HG02943 (cell line): ENCODE results near the gene TPMT.
"Not testable (repeated sequence)": the region's sequence is repeated elsewhere in the genome, so short reads cannot be mapped to it uniquely, and the experiment has no call there.

Experiments
- ATAC-seq: cut with Tn5 transposase; IDR thresholded peaks from one replicate; pipeline ENCODE4 v1.9.1; 2021; ENCODE audit warnings: mild to moderate bottlenecking, low read depth, moderate library complexity; ENCODE audit not compliant: unreplicated experiment

TPMT gene

DNA sequence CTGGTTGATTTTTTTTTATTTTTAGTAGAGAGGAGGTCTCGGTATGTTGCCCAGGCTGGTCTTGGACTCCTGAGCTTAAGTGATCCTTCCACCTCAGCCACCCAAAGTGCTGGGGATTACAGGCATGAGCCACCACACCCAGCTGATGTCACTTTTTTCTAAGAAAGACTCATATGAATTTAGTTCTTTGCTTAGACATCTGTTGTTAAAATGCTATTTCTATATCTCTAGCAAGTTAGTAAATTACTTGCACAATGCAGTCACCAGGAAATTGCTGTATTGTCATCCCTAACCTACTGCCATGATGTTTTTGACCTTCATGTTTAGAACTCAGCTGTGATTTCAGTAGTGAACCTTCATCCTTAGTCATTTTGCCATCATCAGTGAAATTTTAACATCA is 6.0 kb upstream of the TPMT start:
- ATAC-seq: no peak

DNA sequence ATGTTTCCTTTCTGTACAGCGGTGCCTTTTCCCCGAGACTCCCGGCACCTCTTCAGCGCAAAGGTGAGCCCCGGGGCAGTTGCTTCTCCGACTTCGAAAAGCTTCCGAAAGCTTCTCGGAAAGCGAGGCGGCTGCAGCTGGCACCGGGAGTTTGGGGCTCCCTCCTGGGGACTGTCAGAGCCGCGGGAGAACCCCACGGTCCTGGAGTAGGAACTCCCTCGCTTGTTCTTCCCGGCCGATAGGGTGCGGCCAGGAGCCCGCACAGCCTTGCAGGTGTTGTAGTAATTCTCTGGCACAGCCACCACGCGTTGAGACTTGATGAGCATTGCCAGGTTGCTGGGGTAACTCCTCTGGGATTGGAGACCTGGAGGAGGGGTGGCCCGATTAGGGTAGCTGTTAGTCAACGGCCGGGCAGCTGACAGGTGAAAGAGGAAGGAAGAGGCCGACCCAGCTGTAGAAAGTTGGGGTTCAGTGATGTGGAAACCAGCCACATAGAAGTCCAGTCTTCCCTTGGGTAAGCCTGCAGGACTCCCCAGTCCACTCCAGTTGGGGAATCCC is 1.1 kb upstream of the TPMT start:
- peak; percentile 33 for ATAC-seq

DNA sequence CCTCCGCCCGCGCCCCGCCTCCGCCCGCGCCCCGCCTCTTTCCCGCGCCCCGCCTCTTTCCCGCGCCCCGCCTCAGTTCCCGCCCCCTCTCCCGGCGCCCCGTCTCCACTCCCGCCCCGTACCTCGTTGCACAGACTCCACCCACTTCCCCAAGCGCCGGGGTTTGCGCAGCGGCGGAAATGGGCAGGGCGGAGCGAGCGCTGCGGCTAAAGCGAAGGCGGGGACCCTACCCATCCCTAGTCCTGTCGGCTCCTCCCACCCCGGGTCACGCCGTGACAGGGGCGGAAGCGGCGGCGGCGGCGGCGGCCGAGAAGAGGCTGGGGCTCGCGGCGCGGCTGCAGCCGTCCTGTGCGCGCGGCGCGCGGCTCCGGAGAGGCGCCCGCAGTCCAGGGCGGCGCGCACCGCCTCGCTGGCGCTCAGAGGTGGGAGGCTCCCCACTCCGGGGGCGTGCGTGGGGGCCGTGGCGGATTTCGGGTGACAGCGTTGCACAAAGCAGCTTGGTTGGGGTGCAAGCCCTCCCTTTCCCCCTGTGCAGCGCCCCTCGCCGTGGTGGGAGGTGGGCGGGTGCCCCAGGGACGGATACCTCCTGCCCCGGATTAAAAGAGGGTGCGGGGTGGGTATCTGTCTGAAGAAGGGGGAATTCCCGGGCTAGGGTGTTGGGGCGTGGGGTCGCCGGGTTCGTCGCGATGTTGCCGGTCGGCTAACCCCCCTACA is 430 bp upstream of the TPMT start, which contains the start of gene KDM1B:
KDM1B (plus strand) TSS at position 273 of the 714 bp plus-strand sequence. CDS start 4,474 bp downstream, outside the sequence.
- peak; percentile 91 for ATAC-seq

DNA sequence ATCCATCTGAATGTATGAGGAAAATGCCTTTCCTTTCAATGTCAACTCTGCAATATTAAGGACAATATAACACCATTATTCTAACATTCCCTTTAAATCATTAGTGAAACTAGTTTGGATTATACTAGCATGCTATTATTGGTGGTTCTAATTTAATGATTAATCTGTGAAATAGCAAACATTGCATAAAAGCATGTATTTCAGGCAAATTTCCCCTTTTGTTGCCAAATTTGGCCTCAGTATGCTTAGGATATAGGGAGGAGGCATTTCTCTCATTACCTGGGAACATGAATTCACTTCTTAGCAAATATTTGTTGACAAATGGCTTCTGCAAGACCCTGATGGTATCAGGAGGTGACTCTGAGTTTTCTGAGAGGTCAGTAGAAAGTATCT is 1.6 kb downstream of the TPMT start:
- ATAC-seq: no peak

DNA sequence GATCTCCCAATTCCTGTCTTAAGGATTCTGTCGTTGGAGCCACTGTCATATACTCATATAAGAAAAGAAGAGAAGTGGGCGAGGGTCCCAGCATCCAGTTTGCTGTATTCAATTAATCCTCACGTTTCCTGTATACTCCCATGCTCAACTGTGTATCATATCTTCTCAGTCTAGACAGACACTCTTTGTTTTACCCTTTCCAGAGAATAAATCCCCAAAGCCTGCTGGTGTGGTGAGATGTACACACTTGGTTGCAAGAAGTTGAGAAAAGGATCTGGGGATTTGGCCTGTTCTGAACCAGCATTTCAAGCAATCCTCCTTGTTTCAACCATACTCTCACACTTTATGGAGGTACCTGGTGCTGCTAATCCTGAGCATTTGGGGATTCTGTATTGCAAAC is 3.1 kb downstream of the TPMT start:
- no peak for ATAC-seq

DNA sequence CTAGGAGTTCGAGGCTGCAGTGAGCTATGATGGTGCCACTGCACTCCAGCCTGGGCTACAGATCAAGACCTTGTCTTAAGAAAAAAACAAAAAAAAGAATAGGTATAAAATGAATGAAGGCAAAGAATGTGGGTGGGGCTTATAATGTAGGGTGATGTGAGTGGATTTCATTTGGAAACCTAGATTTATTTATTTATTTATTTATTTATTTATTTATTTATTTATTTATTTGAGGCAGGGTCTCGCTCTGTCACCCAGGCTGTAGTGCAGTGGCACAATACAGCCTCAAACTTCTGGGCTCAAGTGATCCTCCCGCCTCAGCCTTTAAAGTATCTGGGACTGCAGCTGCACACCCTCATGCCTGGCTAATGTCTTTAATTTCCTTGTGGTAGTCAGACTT is 3.5 kb downstream of the TPMT start:
- ATAC-seq: not testable (repeated sequence)

DNA sequence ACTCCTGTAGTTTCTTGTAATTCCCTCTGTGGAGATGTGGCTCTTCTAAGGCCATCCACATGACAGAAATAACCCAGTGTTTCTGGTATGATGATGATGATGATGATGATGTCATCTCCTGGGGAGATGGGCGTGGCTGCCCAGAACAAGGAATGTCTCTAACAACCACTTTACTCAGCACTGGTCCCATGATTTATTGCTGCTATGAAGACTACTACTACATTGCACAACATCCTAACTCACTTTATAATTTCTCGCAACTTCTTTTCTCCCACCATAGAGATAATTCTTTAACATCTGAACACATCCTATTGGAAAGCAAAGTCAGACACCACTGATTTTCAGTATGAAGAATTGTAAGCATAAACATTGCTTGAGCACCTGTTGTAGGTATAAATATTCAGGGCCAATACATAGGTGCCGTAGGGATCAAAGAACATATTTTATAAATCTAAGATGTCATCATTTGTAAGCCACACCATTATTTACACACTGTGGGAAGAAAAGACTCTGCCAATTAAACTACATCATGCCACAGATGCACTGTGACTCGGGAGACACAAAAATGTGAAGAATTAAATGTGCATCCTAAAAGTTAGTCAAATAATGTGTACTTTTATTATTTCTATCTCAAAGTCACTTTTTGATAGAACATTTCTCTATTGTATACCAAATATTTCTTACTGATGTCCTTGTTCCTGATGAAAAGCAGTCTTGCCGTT is 6.4 kb downstream of the TPMT start:
- ATAC-seq: no peak

DNA sequence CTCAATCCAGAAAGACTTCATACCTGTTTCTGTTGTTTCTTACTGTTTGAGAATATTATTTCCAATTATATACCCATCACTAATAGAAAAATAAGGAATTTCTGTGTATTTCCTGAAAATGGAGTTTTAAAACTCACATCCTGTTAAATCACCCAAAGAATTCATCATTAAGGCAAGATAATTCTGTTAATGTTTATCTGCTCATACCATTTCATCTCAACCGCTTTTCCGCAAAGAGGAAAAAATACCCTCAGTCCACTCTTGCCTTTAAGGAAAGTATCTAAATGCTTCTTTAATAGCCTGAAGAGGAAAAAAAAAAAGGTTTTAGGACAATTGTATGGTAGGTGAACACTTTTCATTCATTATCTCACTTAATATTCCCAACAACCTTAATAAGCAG is 7.3 kb downstream of the TPMT start:
- no peak for ATAC-seq

DNA sequence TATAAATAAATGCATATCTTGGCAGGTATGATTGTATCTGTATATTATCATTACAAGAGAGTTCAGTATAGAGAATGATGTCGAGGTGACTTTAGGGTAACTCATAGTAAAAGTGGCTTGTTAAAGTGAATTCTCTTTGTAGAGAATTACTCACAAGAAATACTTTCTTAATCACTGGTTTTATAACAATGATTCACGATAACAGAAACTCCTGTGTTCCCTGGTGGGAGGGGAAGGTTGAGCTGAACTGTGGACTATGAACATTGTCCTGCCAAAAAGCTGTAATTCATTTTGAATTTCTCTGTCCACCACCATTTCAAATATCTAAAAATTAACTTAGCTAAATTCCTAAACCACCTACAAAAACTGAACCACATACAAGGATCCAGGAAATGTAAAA is 7.7 kb downstream of the TPMT start:
- no peak for ATAC-seq

DNA sequence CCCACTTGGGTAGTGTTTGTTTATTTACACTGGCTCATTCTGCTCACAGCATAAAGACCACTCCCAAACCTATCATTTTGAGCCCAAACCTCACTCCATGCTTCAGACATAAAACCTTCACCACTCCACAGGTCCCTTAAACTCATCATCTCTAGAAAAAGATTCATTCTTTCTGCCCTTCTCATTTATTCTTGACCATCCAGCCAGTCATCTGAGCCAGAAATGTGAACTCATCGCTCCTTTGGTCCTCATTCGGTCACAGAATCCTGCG is 12.4 kb downstream of the TPMT start:
- ATAC-seq: no peak

DNA sequence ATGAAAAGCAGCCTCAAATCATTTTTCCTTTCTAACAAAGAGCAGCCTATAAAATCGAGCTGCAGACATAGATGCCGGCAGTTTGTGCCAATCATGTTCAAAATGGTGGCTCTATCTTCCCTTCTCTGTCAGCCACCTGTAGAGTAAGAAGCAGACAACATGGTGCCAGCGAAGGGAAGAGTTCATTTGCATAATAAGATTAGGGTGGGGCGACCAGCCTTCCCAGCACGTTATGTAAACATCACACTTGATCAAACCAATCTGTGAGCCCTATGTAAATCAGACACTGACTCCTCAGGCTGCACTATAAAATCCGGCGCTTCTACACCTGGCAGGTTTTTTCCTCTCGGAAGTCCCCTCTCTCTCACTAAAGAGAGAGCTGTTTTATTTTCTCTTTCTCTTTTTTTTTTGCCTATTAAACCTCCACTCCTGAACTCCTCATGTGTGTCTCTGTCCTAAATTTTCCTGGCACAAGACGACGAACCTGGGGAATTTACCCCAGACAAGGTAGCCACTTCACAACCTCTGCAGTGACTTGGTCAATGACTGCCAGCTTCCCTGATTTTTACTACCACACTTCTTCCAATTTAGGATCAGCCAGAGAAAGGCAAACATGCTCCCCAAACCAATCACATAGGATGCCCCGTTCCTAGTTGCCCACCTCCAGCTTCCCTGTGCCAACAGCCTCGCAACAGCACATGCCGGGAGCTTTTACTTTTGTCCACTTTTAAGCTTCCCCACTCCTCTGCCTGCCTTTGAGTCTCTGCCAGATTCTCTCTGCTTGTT is 12.9 kb downstream of the TPMT start:
- ATAC-seq: no peak

DNA sequence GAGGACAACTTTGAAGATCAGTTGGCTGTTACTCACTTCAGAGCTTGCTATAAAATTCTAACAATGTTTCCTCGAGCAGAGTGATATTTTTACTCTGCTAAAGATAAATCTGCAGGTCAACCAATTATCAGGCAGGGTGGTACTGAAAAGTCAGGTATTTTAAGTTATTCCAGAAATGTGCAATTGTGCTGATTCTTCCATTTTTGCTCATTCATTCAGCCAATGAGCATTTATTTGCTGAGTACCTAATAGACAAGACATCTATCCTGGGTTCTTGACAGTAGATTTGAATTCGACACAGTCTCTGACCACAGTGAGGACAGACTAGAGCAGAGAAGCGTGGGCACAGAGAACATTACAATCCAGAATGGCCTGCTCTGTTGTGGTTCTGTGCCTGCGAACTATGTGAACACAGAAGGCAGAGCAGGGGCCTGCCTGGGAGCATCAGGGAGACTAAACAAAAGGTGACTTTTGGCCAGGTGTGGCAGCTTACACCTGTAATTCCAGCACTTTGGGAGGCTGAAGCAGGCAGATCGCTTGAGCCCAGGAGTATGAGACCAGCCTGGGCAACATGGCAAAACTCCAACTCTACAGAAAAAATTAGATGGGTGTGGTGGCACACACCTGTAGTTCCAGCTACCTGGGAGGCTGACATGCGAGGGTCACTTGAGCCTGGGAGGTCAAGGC is 14.8 kb downstream of the TPMT start:
- no peak for ATAC-seq

DNA sequence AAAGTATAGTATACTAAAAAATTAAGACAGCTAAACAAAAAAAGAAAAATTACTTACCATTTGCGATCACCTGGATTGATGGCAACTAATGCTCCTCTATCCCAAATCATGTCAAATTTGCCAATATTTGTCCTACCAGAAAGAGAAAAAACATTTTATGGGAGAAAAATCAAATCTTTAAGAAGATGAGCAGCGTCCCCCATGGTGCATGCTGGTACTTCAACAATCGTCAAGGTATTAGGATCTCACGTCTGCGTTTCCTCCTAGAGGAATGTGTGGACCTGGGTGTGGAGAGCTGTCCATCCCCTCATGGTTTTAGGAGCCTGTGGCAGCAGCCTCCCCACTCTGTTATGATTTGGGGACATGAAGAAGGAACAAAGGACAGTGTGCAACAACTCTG is 16.0 kb downstream of the TPMT start:
- no peak for ATAC-seq

DNA sequence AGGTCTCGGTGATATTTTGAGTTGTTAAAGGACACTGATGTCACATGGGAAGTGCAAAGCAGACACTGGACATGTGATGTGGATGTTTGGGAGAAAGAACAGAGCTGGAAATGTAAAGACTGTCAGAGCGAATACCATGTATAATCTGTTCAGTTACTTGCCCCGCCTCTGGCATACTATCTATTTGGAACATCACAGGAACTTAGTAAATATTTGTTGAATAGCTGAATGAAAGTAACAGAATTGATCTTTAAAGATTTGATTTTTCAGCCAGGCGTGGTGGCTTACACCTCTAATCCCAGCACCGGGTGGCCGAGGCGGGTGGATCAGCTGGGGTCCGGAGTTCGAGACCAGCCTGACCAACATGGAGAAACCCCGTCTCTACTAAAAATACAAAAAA is 18.6 kb downstream of the TPMT start:
- ATAC-seq: no peak

DNA sequence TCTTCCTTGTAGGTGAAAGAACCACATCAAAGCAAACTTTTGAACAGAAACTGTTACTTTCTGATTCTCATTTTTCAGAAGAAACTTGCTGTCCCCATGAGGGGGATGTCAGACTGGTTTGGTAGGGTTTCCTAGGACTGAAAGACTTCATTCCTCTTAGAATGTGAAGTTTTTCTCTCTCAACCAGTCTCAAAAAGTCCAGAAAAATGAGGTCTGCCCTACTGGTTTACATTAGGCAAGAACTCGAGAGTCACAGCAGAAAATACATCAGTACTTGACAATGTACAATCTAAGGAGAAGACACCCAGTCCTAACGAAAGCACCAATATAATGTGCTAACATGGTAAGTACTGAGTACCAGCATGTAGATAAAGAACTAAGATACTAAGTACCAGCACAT is 19.7 kb downstream of the TPMT start:
- ATAC-seq: no peak

DNA sequence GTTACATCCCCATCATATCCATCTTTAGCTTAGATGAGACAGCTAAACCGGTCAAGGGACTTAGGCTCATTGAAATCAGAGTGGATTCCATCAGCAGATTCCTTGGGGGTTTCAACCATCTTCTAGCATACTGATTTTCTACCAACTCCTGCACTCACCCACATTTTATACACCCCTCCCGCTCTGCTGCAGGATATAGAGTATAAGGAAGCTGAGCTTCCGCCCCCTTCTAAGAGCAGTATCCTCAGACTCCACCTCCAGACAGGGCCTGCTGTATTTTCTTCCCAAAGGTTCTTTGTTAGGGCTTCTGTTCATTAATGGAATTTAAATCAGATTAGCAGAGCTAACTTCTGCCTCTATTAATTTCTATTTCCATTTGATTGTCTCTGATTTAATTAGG is 22.5 kb downstream of the TPMT start:
- no peak for ATAC-seq

DNA sequence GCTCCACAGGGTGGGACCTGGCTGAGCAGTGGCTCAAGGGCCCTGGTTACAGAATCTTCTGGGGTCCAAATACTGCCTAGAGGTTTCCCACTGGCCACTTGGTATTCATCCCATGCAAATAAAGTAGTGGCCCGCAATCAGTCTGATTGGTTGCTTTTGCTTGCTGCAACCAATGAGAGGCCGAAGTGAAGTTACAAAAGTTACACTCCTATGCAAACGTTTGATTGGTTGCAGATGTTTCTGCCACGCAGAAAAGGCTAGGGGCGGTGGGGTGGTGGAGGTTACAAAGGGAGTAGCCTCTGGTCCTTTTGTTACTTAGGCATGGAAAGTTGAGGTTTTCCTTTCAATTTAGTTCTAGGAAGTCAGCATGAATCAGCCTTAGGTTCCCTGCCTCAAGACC is 28.8 kb downstream of the TPMT start:
- no peak for ATAC-seq

DNA sequence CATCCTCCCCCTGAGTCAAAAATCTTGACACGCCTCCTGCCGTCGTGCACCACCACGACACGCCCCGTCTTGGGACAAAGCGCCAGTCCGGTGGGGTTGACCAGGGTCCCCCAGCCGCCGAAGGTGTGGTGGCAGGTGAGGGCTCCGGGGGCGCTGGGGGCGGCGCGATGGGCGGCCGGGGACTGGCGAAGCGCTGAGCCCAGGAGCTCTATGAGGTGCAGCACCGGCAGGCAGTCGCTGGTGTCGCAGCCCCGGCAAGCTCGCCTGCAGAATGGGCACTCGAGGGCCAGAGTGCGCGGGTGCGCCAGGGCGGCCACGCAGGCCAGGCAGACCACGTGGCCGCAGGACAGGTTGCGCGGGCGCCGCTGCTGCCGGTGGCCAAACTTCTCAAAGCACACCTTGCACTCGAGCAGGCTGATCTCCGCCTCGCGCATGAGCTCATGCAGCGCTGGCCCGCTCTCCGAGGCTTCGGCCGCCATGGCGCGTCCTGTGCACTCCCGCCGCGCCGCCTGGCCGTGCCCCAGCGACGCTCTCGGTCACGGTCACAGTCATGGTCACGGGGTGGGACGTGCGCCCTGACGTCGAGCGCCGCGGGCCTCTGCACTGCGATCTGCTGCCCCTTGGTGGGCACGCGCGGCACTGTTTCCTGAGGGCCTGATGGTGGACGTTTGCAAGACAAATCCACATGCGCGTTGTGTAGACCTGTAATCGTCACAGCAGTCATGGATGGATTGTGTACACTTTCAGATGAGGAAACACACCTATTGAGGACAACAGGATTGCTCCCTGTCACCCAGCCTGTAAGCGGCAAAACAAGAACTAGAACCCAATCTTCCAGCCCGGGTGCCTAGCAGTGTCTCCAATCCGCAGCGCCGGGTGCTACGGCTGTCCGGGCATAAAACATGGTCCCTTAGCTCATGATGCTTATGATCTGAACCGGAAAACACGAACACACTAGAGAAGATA is 32.5 kb downstream of the TPMT start, which contains the start of gene NHLRC1:
NHLRC1 (minus strand) TSS at position 550 of the 966 bp plus-strand sequence; CDS start at position 479, 71 bp downstream.
- ATAC-seq: peak; percentile 97

DNA sequence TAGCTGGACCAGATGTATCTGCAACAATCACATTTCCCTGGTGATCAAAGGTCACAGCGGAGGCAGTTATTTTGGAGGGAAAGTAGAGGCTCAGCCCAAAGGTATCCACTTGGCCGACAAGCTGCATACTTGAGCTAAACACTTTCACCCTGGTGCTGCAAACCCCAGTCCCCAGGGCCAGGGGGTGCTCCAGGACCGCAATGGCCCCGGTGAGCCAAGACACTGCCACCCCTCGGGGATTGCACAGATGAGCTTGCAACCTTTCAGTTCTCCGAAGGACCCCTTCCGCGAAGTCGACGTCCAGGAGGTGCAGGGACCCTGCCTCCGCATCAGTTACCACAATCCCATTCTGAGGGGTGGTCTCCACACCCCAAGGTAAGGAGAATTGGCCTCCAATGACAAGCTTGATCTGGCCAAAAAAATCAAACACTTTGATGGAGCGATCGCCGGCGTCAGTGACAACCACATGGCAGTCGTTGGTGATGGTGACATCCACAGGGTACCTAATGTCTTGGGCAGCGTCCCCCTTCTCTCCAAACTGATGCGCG is 33.2 kb downstream of the TPMT start:
- ATAC-seq: no peak
